ENCODE results near the gene LHX5. TPM values are rescaled to one million over a fixed set of nuclear protein-coding genes. Genes with fewer than 3 reads are reported as not detected.

LHX5 gene
- total RNA-seq, 1 donor from 2014 or later = 1.5 TPM

- H3K27ac Mint-ChIP-seq (ENCODE audit: unreplicated experiment) = no peak overlapping the region
- peaks cover 21% of the 10 kb centered on the region for H3K4me1 Mint-ChIP-seq
- no peaks in the 10 kb centered on the region for H3K9me3 Mint-ChIP-seq
- TF ChIP-seq, protein P1, sequence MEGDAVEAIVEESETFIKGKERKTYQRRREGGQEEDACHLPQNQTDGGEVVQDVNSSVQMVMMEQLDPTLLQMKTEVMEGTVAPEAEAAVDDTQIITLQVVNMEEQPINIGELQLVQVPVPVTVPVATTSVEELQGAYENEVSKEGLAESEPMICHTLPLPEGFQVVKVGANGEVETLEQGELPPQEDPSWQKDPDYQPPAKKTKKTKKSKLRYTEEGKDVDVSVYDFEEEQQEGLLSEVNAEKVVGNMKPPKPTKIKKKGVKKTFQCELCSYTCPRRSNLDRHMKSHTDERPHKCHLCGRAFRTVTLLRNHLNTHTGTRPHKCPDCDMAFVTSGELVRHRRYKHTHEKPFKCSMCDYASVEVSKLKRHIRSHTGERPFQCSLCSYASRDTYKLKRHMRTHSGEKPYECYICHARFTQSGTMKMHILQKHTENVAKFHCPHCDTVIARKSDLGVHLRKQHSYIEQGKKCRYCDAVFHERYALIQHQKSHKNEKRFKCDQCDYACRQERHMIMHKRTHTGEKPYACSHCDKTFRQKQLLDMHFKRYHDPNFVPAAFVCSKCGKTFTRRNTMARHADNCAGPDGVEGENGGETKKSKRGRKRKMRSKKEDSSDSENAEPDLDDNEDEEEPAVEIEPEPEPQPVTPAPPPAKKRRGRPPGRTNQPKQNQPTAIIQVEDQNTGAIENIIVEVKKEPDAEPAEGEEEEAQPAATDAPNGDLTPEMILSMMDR (conservative IDR thresholded peaks at IDR 0.05) = no peak
- H3K4me3 Mint-ChIP-seq = peak overlapping the region; percentile 62
- DNase-seq (ENCODE audit: low read depth, low spot score) = no peak
- H3K27me3 Mint-ChIP-seq (ENCODE audit: low read depth) = peaks cover 98% of the 10 kb centered on the region
- H3K36me3 Mint-ChIP-seq (ENCODE audit: low read depth) = peaks cover 3% of the 10 kb centered on the region
Observed at GRCh38 chr12:113465808-113466453, 5.7 kb downstream of the LHX5 start.

DNA sequence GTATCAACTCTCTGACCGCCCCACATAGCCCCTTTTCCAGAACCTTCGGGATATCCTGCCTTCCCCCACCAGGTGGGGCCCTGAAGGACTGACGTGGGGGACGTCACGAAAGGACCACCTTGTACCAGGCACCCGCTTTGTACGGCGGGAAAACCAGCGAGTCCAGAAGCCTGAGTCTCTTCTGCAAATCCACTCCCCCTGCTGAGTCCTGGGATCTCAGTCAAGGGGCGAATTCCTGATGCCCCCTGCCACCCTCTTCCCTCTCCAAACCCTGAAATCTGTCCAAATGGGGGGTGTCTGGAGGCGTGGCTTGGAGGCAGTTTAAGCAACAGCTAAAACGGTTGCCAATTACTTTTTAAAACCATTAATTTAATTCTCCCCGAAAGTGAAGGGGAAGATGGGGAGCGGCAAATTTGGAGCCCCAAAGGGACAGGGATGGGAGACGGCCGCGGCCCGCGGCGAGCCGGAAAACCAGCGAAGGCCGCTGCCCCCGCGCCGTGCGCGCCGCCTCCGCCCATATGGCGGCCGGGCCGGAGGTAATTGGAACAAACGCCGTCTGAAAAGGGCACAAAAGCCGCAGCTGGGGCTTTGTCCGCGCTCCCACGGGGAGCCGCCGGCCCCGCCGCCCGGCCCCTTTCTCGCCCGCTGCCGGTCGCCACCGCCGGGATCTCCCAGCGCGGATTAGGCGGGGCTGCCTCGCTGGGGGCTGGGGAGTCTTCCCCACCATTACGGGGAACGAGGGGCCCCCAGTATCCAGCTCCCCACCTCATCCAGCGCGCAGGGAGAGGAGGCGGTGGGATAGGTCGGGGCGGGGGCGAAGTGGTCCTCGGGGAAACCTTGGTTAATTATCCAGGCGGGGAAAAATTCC is 6.6 kb downstream of the LHX5 start:
- no peaks in the 10 kb centered on the region for H3K9me3 Mint-ChIP-seq
- H3K36me3 Mint-ChIP-seq (ENCODE audit: low read depth) = peaks cover 3% of the 10 kb centered on the region
- no peak overlapping the region for H3K4me3 Mint-ChIP-seq
- H3K27me3 Mint-ChIP-seq (ENCODE audit: low read depth) = peaks cover 98% of the 10 kb centered on the region
- TF ChIP-seq, protein P1 (conservative IDR thresholded peaks at IDR 0.05) = no peak
- H3K4me1 Mint-ChIP-seq = peaks cover 21% of the 10 kb centered on the region
- no peak for DNase-seq (ENCODE audit: low read depth, low spot score)
- no peak overlapping the region for H3K27ac Mint-ChIP-seq (ENCODE audit: unreplicated experiment)

- Mint-ChIP-seq H3K27ac (ENCODE audit: unreplicated experiment) (no peak overlapping the region), H3K27me3 (ENCODE audit: low read depth) (peaks cover 98% of the 10 kb centered on the region), H3K4me3 (no peak overlapping the region), H3K36me3 (ENCODE audit: low read depth) (peaks cover 3% of the 10 kb centered on the region), H3K9me3 (no peaks in the 10 kb centered on the region), H3K4me1 (peaks cover 21% of the 10 kb centered on the region)
- TF ChIP-seq, protein P1 (conservative IDR thresholded peaks at IDR 0.05) = no peak
- DNase-seq (ENCODE audit: low read depth, low spot score) = no peak
Observed at GRCh38 chr12:113464452-113464775, 7.3 kb downstream of the LHX5 start.

DNA sequence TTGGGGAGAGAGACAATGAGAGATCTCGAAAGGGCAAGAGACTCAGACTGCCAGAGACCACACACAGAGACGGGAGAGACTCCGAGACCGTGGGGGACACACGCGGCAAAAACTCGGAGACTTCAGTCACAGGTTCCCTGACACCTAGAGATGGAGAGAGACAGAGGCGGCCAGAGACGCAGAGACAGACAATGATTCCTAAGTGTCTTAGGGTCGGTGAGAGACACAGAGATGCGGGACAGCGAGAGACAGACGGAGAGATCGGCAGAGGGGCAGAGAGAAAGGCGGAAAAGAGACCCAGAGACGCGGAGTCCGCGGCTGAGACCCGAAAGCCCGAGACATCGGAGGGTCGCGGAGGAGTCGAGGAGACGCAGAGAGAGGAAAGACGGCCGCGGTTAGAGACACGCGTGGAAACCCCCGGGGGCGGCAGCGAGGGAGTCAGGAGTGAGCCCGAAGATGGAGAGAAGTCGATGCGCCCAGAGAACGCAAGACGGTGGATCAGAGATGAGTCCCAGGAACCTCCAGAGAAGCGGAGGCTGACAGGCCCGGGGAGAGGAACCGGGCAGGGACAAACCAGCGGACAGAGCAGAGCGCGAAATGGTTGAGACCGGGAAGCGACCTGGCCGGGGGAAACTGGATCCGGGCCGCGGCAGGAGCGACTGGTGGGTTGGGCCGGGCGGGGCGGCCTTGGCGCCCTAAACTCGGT is 7.8 kb downstream of the LHX5 start:
- H3K9me3 Mint-ChIP-seq = no peaks in the 10 kb centered on the region
- H3K36me3 Mint-ChIP-seq (ENCODE audit: low read depth) = peaks cover 3% of the 10 kb centered on the region
- peak overlapping the region; percentile 50 for H3K4me3 Mint-ChIP-seq
- H3K27ac Mint-ChIP-seq (ENCODE audit: unreplicated experiment) = no peak overlapping the region
- TF ChIP-seq, protein P1 (conservative IDR thresholded peaks at IDR 0.05) = no peak
- DNase-seq (ENCODE audit: low read depth, low spot score) = no peak
- H3K27me3 Mint-ChIP-seq (ENCODE audit: low read depth) = peaks cover 98% of the 10 kb centered on the region
- H3K4me1 Mint-ChIP-seq = peaks cover 21% of the 10 kb centered on the region

- no peak overlapping the region for H3K27ac Mint-ChIP-seq (ENCODE audit: unreplicated experiment)
- TF ChIP-seq, protein P1 (conservative IDR thresholded peaks at IDR 0.05) = no peak
- DNase-seq (ENCODE audit: low read depth, low spot score) = no peak
- peak overlapping the region; percentile 50 for H3K4me3 Mint-ChIP-seq
- peaks cover 21% of the 10 kb centered on the region for H3K4me1 Mint-ChIP-seq
- H3K27me3 Mint-ChIP-seq (ENCODE audit: low read depth) = peaks cover 98% of the 10 kb centered on the region
- peaks cover 3% of the 10 kb centered on the region for H3K36me3 Mint-ChIP-seq (ENCODE audit: low read depth)
- no peaks in the 10 kb centered on the region for H3K9me3 Mint-ChIP-seq
Observed at GRCh38 chr12:113462998-113463745, 8.5 kb downstream of the LHX5 start.

Data from neural crest cell (in vitro differentiated cells).